H9 (cell line): ENCODE results near the gene GALNT2. TPM values are rescaled to one million over a fixed set of nuclear protein-coding genes. Genes with fewer than 3 reads are reported as not detected.

Experiments used
- DNase-seq: peaks from one replicate; pipeline ENCODE4 v3.0.0-alpha.2; 2017
- H2AFZ ChIP-seq: one replicate; pipeline ENCODE4 v1.6.1; 2013; ENCODE audit warnings: mild to moderate bottlenecking, low read length, control low read depth, moderate library complexity
- H2AK5ac ChIP-seq: 2 replicates; pipeline ENCODE4 v1.6.1; 2013; ENCODE audit warnings: low read length, control low read depth, mixed read lengths; ENCODE audit not compliant: insufficient read length
- H2BK120ac ChIP-seq: one replicate; pipeline ENCODE4 v1.6.1; 2013; ENCODE audit warnings: low read depth, mild to moderate bottlenecking, low read length, control low read depth, inconsistent platforms; ENCODE audit not compliant: poor library complexity, severe bottlenecking
- H2BK12ac ChIP-seq: 2 replicates; pipeline ENCODE4 v1.6.1; 2013; ENCODE audit warnings: low read length, control low read depth, mixed read lengths, low read depth; ENCODE audit not compliant: insufficient read length
- H2BK15ac ChIP-seq: 2 replicates; pipeline ENCODE4 v1.6.1; 2013; ENCODE audit warnings: low read depth, low read length, control low read depth
- H2BK20ac ChIP-seq: one replicate; pipeline ENCODE4 v1.6.1; 2013; ENCODE audit warnings: low read depth, mild to moderate bottlenecking, low read length, control low read depth, inconsistent platforms; ENCODE audit not compliant: poor library complexity, severe bottlenecking
- H2BK5ac ChIP-seq: 2 replicates; pipeline ENCODE4 v1.6.1; 2013; ENCODE audit warnings: low read length, control low read depth, mixed read lengths; ENCODE audit not compliant: insufficient read length
- H3K14ac ChIP-seq: 2 replicates; pipeline ENCODE4 v1.6.1; 2013; ENCODE audit warnings: low read length, control low read depth; ENCODE audit not compliant: insufficient read depth
- H3K18ac ChIP-seq: 2 replicates; pipeline ENCODE4 v1.6.1; 2013; ENCODE audit warnings: low read depth, mild to moderate bottlenecking, mixed read lengths, low read length, control low read depth; ENCODE audit not compliant: insufficient read length
- H3K23ac ChIP-seq: 2 replicates; pipeline ENCODE4 v1.6.1; 2013; ENCODE audit warnings: low read length, control low read depth, mixed read lengths, low read depth; ENCODE audit not compliant: insufficient read length
- H3K23me2 ChIP-seq: 2 replicates; pipeline ENCODE4 v1.6.1; 2013; ENCODE audit warnings: low read depth, mild to moderate bottlenecking, mixed read lengths, low read length, control low read depth; ENCODE audit not compliant: insufficient read length, poor library complexity, severe bottlenecking
- H3K27ac ChIP-seq: 2 replicates; pipeline ENCODE4 v1.5.1; 2013; ENCODE audit warnings: low read length, control low read depth, mixed read lengths, low read depth; ENCODE audit not compliant: insufficient read length
- H3K27me3 ChIP-seq: 2 replicates; pipeline ENCODE4 v1.6.1; 2013; ENCODE audit warnings: low read length, control low read depth, inconsistent platforms; ENCODE audit not compliant: insufficient read depth
- H3K4ac ChIP-seq: 2 replicates; pipeline ENCODE4 v1.6.1; 2013; ENCODE audit warnings: low read depth, mild to moderate bottlenecking, control low read depth, inconsistent platforms, low read length, moderate library complexity
- H3K4me1 ChIP-seq: 2 replicates; pipeline ENCODE4 v1.6.1; 2013; ENCODE audit warnings: low read length, control low read depth, inconsistent platforms; ENCODE audit not compliant: insufficient read depth
- H3K4me2 ChIP-seq: 2 replicates; pipeline ENCODE4 v1.6.1; 2013; ENCODE audit warnings: low read length, control low read depth, mixed read lengths; ENCODE audit not compliant: insufficient read length, insufficient read depth
- H3K56ac ChIP-seq: 2 replicates; pipeline ENCODE4 v1.6.1; 2013; ENCODE audit warnings: low read depth, mild to moderate bottlenecking, mixed read lengths, low read length, control low read depth; ENCODE audit not compliant: insufficient read length
- H3K79me1 ChIP-seq: 2 replicates; pipeline ENCODE4 v1.6.1; 2013; ENCODE audit warnings: low read depth, mild to moderate bottlenecking, moderate library complexity, low read length, control low read depth, inconsistent platforms; ENCODE audit not compliant: insufficient read depth, poor library complexity, severe bottlenecking
- H3K79me2 ChIP-seq: 2 replicates; pipeline ENCODE4 v1.6.1; 2013; ENCODE audit warnings: low read length, control low read depth, inconsistent platforms; ENCODE audit not compliant: insufficient read depth
- H3K9ac ChIP-seq: 2 replicates; pipeline ENCODE4 v1.6.1; 2013; ENCODE audit warnings: low read length, control low read depth, mixed read lengths; ENCODE audit not compliant: insufficient read length; ENCODE audit errors: extremely low read depth
- H3K9me3 ChIP-seq: one replicate; pipeline ENCODE4 v1.6.1; 2013; ENCODE audit warnings: low read depth, low read length, inconsistent platforms; ENCODE audit not compliant: control insufficient read depth
- H3T11ph ChIP-seq: one replicate; pipeline ENCODE4 v1.6.1; 2013; ENCODE audit warnings: mild to moderate bottlenecking, low read length, control low read depth, inconsistent platforms
- H4K20me1 ChIP-seq: one replicate; pipeline ENCODE4 v1.6.1; 2013; ENCODE audit not compliant: control insufficient read depth, insufficient read length, insufficient read depth
- H4K5ac ChIP-seq: 2 replicates; pipeline ENCODE4 v1.6.1; 2013; ENCODE audit warnings: low read depth, mild to moderate bottlenecking, mixed read lengths, low read length, control low read depth; ENCODE audit not compliant: insufficient read length
- H4K8ac ChIP-seq: replicated peaks from 2 replicates; pipeline ENCODE4 v1.6.1; 2013; ENCODE audit warnings: low read length, control low read depth, mixed read lengths, low read depth; ENCODE audit not compliant: insufficient read length
- H4K91ac ChIP-seq: 2 replicates; pipeline ENCODE4 v1.6.1; 2013; ENCODE audit warnings: low read depth, mild to moderate bottlenecking, moderate library complexity, mixed read lengths, low read length, control low read depth; ENCODE audit not compliant: insufficient read length
- H3K27ac Mint-ChIP-seq, 3 experiments: 2 replicates in 2 of 3; 3 replicates in 1 of 3; pipeline ENCODE4 v1.8.0; 2020 to 2021; ENCODE audit warnings: mixed read lengths in 3 of 3, mild to moderate bottlenecking in 1 of 3, moderate library complexity in 1 of 3
- H3K27me3 Mint-ChIP-seq: 2 replicates; pipeline ENCODE4 v1.8.0; 2021; ENCODE audit warnings: low read depth, mild to moderate bottlenecking, moderate library complexity, mixed read lengths
- H3K36me3 Mint-ChIP-seq, 3 experiments: 2 replicates in 2 of 3; 3 replicates in 1 of 3; pipeline ENCODE4 v1.8.0; 2020 to 2021; ENCODE audit warnings: low read depth in 3 of 3, mixed read lengths in 3 of 3; ENCODE audit not compliant: insufficient read depth in 1 of 3
- H3K4me1 Mint-ChIP-seq, 2 experiments: 2 replicates each; pipeline ENCODE4 v1.8.0; 2020; ENCODE audit warnings: mixed read lengths in 2 of 2
- H3K4me3 Mint-ChIP-seq, 2 experiments: 2 replicates in 1 of 2; 3 replicates in 1 of 2; pipeline ENCODE4 v1.8.0; 2020 to 2021; ENCODE audit warnings: mild to moderate bottlenecking in 2 of 2, mixed read lengths in 2 of 2, moderate library complexity in 1 of 2
- H3K9me3 Mint-ChIP-seq, 2 experiments: 2 replicates in 1 of 2; 3 replicates in 1 of 2; pipeline ENCODE4 v1.8.0; 2020; ENCODE audit warnings: mild to moderate bottlenecking in 2 of 2, mixed read lengths in 2 of 2, moderate library complexity in 1 of 2
- CTCF ChIP-seq: fragments of 200-600 bp; sonication (generic); conservative IDR thresholded peaks from 3 replicates; pipeline ENCODE4 v1.8.0; 2021; ENCODE audit warnings: antibody characterized with exemption, mild to moderate bottlenecking
- WGBS: extraction: QIAGEN DNeasy Blood & Tissue Kit; methylation state at CpG from one replicate; pipeline ENCODE4 v1.1.7; 2013; ENCODE audit warnings: missing lambda C conversion rate, low lambda C conversion rate, mixed read lengths; ENCODE audit not compliant: insufficient read length; ENCODE audit errors: extremely low coverage; 5-methylcytosine and 5-hydroxymethylcytosine counted together
- total RNA-seq: library from RNA; stranded (reverse); gene quantifications from 2 replicates; pipeline ENCODE4 v1.2.1, GENCODE V29; 2021

Gene GALNT2
- total RNA-seq, 1 experiment from 2014 or later: 57.6 TPM

GRCh38 chr1:230070321-230071208 lies 3.5 kb downstream of the GALNT2 start:
- Histone ChIP-seq H3K14ac (no peak overlapping the region), H2BK5ac (no peak overlapping the region), H3K9me3 (no peaks in the 10 kb centered on the region), H3K27me3 (peaks cover 5% of the 10 kb centered on the region; the same call in 1 of the 2 replicates), H4K91ac (no peak overlapping the region), H3T11ph (no peak overlapping the region), H3K27ac (no peak overlapping the region), H3K4ac (no peak overlapping the region), H3K23ac (no peak overlapping the region), H2BK15ac (no peak overlapping the region), H2AK5ac (no peak overlapping the region), H3K4me2 (no peak overlapping the region), H3K23me2 (peaks cover 18% of the 10 kb centered on the region), H3K4me1 (peaks cover 6% of the 10 kb centered on the region), H2BK120ac (no peak overlapping the region), H2BK20ac (no peak overlapping the region), H3K9ac (no peak overlapping the region), H3K56ac (no peak overlapping the region), H4K8ac (no peak overlapping the region), H2AFZ (no peak overlapping the region), H3K79me1 (peaks cover 5% of the 10 kb centered on the region), H4K5ac (no peak overlapping the region), H3K79me2 (peaks cover 23% of the 10 kb centered on the region; the same call in 1 of the 2 replicates), H3K18ac (no peak overlapping the region), H2BK12ac (no peak overlapping the region), H4K20me1 (no peaks in the 10 kb centered on the region)
- H3K27me3 Mint-ChIP-seq: peaks cover 11% of the 10 kb centered on the region
- no peak for DNase-seq
- no peaks in the 10 kb centered on the region; a peak in 2 of 7 replicates for H3K36me3 Mint-ChIP-seq
- no peaks in the 10 kb centered on the region; a peak in 1 of 5 replicates for H3K9me3 Mint-ChIP-seq
- H3K4me3 Mint-ChIP-seq: no peak overlapping the region; a peak in 1 of 5 replicates
- WGBS: no CpG with 5 or more reads among the region's 14 CpGs
- TF ChIP-seq CTCF: no peak
- peaks cover 40 to 45% of the 10 kb centered on the region in 2 experiments for H3K4me1 Mint-ChIP-seq
- H3K27ac Mint-ChIP-seq: no peak overlapping the region
